ACHN (cell line): Measurements from ENCODE around the gene EPHA8.

Source experiments
- DNase-seq: peaks from one replicate; pipeline ENCODE4 v3.0.0-alpha.2; 2015
- in situ Hi-C: cut with HindIII; loops from 2 replicates; pipeline ENCODE4 v1.10.0; 2017; ENCODE audit warnings: low sequenced_read_pairs, low pct_ligation_motif_present, low pct_unique_long_range_greater_than_20kb

Gene EPHA8

DNA sequence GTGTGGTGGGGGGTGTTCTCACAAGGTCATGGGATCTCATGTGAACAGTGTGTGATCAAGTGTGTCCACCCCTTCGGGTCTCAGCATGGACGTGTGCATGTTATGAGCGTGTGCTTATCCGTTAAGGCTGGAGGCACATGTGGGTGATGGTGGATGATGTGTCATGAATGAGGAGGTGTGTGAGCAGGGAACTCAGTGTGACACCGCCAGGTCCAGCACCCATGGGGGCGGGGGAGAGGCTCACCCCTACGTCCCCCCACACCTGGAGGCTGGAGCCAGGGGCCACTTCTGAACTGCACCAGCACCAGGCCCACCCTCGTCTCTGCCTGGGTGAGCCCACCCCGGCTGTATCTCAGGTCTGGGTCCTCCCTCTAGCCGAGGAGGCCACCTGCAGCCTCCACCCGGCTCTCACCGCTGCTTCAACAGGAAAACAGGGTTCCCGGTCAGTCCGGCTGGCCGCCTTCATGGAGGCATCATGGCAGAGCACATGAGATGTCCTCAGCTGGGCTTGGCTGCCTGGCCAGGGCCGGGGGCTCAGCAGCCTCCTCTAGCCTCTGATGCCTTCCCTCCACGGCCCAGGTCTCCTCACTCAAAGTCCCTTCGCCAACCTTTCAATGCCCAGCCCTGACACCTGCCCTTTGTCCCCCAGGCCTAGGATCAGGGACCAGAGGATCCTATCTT is 38.9 kb downstream of the EPHA8 start:
- in situ Hi-C loops: no loop called here
- no peak for DNase-seq

DNA sequence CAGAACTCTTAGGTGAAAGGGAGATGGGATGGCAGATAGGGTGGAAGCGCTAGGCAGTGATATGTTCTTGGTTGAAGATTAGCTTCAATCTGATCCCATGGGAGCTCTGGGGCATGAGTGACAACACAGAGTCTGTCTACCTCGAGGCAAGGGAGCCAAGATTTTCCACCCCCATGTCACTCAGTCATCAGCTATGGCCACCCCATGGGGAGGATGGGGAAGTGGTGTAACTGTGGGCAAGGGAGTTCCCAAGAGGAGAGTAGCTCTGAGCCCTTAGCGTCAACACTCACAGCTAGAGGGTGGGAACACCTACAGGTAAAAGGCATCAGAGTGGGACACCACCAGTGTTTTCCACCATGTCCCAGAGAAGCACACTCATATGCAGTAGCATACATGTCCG is 42.9 kb downstream of the EPHA8 start:
- in situ Hi-C loops: no loop called here
- no peak for DNase-seq

DNA sequence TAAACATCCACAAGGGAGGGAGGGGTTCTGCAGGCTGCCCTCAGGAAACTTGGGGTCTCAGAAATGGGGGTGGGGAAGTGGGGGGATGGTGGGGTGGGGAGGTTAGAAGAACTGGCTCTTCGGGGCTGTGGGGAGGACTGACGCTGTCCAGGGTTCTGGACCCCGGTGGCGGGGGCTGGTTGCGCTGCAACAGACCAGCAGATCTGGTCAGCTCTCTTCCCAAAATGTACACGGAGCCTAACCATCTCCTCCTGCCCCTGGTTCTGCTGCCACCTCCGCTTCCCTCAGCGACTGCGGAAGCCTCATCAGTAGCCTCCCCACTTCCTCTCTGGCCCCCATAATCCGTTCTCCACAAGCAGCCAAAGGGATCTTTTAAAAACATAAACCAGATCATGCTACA is 43.9 kb downstream of the EPHA8 start:
- no peak for DNase-seq
- in situ Hi-C loops: no loop called here

DNA sequence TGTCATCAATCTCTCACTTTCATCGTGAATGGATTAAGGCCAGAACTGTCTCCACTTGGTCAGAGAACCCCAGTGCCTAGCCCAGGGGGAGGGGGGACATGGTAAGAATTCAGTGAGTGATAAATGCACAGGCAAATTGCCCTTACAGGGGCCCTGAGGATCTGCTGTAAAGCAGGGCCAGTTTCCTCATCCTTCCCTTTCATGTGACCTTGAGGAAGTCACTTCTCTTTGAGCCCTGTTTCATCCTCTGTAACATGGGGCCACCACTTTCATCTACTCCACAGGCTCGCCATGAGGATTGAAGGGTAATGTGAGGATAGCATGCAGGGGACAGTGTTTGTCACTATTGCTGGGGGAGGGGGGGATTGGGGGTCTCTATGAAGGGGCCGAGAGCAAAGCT is 45.1 kb downstream of the EPHA8 start:
- DNase-seq: no peak
- in situ Hi-C loops: no loop called here

DNA sequence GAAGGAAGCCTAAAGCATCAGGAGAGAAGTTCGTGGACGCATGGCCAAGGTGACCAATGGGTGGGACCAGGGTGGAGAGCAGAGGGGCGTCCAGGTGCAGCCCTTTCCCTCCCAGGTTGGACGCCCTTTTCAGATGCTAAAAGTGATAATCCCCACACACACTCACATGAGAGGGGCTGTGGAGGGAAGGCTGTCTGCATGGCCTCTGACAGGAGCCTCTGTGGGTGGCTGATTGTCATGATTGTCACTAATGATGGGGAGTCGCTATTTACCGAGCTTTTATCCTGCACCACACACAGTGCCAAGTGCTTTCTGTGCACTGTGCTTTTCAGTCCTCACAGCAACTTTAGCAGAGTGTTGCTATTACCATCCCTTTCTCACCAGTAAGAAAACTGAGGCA is 46.0 kb downstream of the EPHA8 start:
- no peak for DNase-seq
- in situ Hi-C loops: no loop called here

DNA sequence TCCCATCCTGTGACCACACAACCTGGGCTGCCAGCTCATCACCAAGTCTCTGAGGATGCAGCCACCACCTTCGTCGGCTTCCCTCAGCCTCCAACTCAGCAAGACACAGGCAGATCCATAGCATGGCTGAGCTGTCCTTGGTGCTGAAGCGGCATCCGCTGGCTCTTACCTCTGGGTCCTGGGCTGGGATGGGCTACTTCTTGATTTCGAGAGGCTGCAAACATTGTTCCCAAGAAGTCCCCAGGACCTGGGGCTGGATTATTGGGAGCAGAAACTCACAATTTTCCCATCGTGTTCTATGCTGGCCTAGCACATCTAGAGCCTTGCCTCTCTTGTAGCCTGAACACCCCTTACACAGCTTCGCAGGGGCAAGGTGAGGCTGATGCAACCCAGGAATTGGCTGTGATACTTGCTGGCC is 48.2 kb downstream of the EPHA8 start:
- DNase-seq: peak; percentile 54
- in situ Hi-C loops: no loop called here

DNA sequence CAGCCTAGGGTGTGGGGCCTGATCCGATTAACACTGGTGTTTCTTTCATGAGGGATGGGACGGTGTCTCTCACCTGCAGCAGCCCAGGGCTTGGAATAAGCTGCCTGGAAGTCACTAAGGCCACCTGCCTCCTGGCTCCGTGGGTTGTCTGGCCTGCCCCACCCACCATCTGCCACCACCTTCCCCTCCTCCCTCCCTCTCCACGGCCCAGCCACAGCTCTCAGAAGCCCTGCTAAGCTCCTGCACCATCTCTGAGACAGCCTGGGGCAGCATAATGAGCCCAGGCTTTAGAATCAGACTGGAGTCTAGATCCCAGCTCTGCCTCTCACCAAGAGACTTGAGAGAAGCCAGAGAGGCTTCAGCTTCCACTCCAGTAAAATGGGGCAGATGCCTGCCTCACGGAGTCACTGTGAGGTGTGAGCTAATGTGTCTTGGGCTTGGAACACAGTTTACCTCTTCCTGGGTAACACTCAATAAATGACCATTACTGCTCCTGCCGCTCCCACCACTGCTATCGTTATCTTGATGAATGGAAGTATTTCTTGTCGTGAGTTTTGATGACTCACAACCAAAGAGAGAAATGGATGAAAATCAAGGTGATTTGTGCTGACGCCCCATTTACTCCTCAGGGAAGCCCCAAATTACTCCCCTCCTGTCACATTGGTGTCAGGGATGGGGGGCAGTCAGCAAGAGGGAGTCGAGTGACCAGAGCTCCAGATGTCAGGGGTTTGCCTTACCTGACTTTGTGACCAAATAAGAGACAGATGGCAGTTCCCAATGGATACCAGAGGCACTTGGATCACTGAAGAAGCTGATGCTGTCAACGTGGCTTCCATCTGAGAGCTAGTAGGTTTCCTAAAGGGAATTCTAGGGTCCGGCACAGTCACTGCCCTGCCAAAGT is 49.6 kb downstream of the EPHA8 start:
- DNase-seq: no peak
- in situ Hi-C loops: no loop called here

DNA sequence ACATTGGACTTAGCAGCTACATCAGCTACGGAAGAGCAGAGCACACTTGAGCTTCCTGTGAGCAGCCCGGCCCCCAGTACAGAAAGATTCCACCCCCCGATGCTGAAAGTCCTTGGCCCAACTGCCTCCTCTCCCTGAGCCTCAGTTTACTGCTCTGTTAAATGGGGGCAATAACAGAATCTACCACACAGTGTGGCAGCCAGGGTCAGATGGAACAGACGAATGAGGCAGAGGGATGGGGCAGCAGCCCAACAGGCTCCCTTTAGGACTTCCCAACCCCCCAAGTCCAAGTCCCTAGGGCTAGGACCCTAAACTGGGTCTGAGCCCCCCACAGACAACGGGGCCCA is 50.3 kb downstream of the EPHA8 start:
- DNase-seq: no peak
- in situ Hi-C loops: no loop called here

DNA sequence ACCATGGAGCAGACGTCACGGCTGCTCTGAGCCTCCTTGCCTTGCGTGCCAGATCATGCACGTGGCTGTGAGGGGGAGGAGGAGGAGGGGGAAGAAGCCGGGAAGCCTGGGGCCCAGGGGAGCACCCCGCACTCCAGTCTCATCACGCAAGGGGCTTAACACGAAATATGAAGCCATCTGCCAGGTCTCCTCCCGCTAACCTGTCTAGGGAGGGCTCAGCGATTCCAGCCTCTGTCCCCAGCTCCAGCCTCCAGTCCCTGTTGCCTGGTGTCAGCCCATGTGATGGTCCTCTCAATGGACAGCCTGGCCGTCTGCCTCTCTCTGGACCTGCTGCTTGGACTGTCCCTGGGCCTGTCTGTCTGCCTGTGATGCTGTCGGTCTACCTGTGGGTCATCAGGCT is 50.7 kb downstream of the EPHA8 start:
- in situ Hi-C loops: no loop called here
- no peak for DNase-seq

DNA sequence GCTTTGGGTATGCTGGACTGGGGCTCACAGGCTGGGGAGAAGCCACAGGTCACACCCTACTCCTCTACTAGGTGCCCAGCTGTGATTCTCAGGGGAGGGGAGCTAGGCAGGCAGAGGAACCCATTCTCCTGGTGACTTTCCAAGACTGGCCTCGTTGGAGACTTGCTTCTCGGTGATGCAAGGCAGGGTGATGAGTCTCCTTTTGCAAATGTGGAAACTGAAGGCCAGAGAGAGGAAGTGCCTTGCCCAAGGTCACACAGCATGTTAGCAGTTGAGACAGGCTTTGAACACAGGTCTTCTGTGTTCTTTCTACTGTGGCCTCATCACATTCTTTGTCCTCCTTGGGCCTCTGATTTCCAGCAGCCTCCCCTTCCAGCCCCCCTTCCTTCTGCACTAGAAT is 52.6 kb downstream of the EPHA8 start:
- DNase-seq: no peak
- in situ Hi-C loops: no loop called here

DNA sequence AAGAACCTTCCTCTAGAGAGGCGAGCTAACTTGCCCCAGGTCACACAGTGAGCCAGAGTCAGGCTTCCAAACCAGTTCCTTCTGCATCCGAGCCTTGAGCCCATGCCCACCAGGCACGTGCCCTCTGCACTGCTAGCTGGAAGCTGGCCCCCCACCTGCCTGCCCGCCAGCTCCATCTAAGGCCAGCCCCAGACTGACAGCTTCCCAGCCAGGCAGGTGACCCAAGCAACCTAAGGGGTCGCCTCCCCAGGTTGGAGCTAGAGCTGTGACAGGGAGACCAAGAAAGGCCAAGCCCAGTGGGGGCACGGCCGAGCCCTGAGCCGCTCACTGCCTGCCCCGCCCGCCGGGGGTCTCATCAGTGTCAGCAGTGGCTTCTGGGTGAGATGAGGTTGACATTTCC is 53.3 kb downstream of the EPHA8 start:
- no peak for DNase-seq
- in situ Hi-C loops: no loop called here

DNA sequence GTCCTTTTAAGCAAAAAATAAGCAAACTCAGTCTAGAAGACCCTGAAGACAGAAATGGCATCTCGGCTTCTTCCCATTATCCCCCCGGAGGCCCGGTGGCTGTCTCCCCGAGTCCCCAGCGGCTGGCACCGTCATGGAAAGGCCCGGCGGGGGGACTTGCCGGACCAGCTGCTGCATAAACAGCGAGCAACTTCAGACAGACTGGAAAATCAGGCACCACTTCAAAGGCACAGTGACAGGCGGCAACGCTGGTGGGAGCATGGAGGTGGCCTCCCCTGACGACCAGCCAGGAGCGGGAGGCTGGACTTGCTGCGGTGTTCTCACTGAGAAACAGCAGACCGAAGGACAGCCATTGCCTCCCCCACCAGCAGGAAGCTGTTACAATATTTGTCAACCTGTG is 54.8 kb downstream of the EPHA8 start:
- no peak for DNase-seq
- in situ Hi-C loops: no loop called here

DNA sequence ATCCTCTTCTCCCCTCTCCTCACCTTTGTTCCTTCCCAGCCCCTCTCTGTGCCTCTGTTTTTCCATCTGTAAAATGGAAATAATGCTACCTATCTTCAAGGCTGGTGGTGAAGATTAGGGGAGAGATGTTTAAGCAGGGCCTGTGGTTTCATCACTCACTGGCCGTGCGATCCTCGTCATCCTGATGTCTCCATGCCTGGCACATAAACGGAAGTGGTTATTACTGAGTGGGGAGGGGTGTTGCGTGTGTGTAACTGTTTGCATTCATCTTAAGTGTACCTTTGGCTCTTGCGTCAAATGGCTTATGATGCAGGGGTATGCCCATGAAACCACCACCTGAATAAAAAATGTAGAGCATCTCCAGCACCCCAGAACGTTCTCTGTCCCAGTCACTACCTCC is 56.0 kb downstream of the EPHA8 start:
- no peak for DNase-seq
- in situ Hi-C loops: no loop called here

DNA sequence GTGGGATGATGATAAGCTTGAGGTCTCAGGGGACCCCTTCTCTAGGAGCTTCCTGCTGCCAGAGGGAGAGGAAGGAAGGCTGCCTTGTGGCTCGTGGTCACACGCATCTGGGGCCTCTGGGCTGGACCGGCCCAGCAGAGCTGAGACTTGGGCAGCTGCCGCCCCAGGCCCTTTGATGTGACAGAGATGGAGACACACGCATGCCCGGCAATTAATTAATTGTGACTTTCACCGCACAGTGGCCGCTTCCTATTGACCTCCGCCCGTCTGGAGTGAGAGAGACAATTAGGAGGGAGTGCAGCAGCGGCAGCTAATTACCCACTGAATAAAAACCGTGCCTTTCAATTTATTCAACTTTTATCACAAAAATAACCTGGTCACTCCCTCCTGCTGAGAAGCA is 56.5 kb downstream of the EPHA8 start:
- in situ Hi-C loops: no loop called here

DNA sequence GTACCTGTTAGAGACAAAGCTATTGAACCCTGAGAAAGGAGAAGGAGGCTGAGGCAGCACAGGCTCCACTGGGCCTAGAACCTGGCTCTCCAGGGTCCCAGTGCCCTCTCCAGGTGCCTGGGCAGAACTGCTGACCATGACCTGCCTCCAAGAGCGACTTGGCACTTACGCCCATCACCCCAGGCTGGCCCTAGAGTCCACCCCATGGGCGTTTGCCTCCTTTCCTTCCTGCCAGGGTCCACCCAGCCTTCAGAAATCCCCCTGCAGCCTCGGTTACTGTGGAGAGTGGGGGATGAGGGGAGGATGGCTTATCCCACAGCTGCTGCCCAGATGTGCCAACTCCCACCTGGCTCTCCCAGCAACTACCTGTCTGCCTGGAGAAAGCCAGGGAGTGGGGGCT is 58.5 kb downstream of the EPHA8 start:
- in situ Hi-C loops: no loop called here
- DNase-seq: no peak

More for the DNA sequence above, 56.5 kb downstream of the EPHA8 start:
- DNase-seq: no peak

DNA sequence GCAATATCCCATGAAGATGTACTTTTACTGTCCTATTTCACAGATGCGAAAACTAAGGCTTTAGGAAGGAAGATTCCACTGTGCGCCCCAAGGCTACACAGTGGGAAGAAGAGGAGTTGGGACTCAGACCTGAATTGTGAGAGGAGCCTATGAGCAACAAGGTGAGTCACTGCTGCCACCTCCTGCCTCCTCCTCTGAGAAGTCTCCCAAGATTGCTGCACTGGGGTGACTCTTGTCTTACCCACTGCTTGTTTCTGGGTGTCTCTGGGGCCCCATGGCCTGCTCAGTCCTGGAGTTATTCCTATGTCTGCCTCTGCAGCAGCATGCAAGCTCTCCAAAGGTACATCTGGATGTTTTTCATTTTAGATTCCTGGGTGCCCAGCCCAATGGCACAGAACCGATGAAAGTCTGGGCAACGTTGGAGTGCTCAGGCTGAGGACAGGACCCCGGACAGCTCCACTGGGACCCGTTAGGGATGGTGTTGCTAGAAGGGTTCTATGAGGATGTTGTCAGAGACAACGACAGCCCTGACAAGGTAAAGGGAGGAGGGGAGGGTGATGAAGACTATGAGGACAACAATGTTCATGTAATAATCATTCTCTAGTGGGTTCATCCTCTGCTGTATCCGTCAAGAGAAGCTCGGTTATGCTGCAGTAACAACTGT is 62.1 kb downstream of the EPHA8 start:
- in situ Hi-C loops: no loop called here
- DNase-seq: peak; percentile 8

DNA sequence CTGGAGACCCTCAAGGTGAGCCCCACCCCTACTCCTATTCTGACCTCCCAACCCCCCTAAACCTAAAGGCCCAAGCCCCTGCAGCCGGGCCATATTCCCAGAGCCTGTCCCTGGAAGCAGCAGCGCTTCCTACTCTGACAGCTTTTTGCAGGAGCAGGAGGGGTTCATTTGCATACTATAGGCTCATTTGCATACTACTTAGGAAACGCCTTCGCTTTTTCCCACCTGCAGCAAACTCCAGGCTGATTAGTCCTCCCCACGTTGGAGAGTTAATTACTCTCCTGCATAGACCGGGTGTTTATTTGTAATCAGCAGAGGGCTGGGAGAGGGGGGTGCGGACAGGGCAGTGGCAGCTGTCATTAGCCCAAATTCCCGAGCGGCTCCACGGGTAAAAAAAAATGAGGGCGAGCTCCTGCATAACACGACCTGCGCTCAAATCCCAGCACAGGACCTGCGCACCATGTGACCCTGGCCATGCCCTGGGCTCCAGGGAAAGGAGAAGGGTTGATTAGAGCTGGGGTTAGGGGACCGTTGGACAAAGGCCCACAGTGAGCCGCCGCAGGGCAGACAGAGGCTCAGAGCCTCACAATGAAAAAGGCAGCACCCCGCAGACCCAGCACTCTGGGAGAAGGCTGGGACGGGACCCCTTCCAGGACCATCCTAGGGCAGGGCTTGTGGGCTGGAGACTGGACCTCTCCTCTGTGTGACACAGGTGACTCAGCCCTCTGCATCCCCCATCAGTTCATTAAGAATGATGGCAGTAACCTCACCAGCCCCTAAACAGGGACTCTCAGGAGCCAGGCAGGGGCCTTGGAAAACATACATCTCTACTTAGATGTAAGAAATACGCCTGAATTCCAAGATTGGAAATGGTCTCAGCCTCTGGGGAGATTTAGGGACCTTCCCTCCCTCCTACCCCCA is 63.2 kb downstream of the EPHA8 start:
- in situ Hi-C loops: no loop called here
- DNase-seq: no peak

DNA sequence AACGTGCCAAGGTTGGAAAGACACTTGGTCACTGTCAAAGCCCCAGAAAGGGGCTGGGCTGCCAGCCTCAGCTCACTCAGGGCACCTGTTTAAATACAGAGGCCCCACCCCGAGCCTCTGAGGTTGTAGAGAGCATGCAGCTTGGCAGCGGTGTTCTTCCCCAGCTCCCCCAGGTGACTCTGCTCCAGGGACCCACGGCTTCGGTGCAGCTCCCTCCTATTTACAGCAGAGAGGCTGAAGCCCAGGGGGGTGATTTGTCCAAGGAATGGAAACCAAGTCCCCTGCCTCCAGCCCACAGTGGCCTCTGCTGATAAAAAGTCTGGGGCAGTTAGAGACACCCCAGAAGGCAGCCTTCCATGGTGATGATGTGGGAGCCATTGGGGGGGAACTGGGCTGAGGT is 64.0 kb downstream of the EPHA8 start:
- DNase-seq: no peak
- in situ Hi-C loops: no loop called here
